Stimulated activated CD8-positive, alpha-beta memory T cell treated with anti-CD3 and anti-CD28 coated beads, Interleukin-2, amount 100 ng/mL, for 48 hours (primary cell): ENCODE measurements around the gene ESR2.
"Not testable (repeated sequence)": the region's sequence is repeated elsewhere in the genome, so short reads cannot be mapped to it uniquely, and the experiment has no call there.

Source experiments
- DNase-seq, 2 donors: peaks; one replicate each; pipeline ENCODE4 v3.0.0-alpha.2; 2020; ENCODE audit warnings: low read depth in 2 of 2

The ESR2 gene

GRCh38 chr14:64198486-64198885 lies 95.7 kb downstream of the ESR2 start:
- DNase-seq = no peak

GRCh38 chr14:64197996-64198395 lies 96.2 kb downstream of the ESR2 start:
- no peak for DNase-seq

GRCh38 chr14:64196814-64197411 lies 97.3 kb downstream of the ESR2 start:
- no peak for DNase-seq

DNA sequence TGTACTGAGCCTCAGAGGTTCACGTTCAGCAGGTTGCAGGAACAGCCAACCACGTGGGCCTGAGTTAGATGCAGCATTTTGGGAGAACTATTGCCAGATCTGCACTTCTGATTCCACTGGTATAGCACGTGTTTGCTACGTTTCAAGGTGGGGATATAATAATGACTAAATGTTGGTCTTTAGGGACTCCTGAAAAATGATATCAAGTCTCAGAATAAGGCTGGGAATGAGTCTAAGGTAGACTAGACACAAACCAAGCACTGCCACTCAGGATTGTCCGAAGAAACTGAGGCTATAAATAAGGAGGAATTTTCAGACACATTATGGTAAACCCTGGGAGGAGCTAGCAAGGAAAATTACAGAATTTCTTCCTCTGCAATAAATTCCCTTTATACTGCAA lies 98.1 kb downstream of the ESR2 start:
- DNase-seq = no peak

GRCh38 chr14:64195199-64195598 lies 99.0 kb downstream of the ESR2 start:
- DNase-seq = no peak

- no peak for DNase-seq
Observed at GRCh38 chr14:64194404-64194803, 99.8 kb downstream of the ESR2 start.

- DNase-seq = no peak
Observed at GRCh38 chr14:64193821-64194220, 100.3 kb downstream of the ESR2 start.

DNA sequence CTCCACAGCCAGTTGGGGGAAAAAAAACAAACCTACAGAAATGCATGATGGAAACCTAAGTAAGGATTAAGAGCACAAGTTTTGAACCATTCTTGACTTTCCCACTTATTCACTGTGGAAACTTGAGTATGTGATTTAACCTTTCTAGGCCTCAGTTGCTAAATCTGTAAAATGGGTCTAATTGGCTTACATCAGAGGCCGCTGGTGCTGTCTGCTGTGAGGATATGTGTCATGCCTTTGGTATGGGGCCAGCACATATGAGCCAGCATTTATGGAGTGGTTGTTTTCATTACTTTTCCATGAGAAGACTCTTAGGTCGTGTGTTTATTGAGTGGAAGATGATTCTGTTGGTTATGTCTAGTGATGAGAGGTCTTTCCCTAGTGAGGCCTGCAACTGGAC lies 102.4 kb downstream of the ESR2 start:
- DNase-seq = no peak

DNA sequence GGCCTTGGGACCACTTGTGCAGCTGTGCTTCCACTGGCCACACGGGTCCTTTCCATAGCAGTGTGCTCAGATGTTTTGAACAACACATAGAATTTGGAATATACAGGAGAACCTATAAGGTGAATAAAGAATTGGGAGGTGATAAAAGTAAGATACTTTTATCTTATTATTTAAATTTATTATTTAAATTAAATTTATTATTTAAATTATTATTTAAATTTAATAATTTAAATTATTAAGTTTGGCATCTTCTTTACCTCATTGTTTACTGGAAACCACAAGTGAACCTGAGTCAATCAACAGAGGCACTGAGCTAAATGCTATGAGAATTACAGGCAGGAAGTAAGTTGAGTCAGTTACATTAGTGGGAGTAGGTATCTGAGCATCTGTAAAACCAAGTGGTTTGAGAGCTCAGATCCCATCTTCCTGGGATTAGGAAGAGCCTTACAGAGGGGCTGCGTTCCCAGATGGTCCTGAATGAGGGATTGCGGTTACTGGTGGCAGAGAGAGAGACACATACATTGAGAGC lies 103.1 kb downstream of the ESR2 start:
- DNase-seq = no peak

GRCh38 chr14:64187331-64187730 lies 106.8 kb downstream of the ESR2 start:
- no peak for DNase-seq

DNA sequence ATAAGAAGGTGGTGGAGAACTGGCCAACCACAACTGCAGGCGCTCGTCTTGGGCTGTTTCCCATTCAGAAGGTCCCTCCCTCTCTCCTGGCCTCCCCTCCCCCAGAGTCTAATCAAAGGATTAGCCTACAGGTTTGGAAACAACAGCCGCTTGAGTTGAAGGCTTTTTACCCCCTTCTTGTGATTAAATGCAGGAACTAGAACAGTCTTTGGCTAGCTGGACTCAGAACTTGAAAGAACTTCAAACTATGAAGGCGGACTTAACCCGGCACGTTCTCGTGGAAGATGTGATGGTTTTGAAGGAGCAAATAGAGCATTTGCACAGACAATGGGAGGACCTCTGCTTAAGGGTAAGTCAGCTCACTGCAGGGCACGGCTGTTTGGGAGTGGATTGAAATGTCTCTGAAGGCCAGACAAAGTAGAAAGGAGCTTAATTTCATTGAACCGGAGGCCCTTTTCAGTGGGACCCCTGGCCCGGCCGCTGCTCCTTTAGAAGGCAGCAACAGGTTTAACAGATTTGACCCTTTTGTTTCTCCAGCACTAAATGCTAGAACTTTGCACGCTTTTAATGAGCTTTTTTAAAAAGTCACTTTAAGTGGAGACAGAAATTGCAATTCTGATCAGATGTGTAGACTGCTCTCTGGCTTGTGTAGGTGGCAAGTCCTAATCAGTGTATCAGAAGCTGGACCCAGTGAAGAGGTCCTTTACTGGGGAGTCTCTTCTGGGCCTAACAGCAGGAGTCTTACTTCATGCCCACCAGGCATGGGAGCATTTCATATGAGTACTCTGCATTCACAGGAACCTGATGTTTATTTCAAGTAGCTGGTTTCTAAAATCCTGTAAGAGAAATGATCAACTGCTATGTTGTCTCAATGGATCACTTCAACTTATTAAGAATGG lies 107.7 kb downstream of the ESR2 start:
- no peak for DNase-seq

DNA sequence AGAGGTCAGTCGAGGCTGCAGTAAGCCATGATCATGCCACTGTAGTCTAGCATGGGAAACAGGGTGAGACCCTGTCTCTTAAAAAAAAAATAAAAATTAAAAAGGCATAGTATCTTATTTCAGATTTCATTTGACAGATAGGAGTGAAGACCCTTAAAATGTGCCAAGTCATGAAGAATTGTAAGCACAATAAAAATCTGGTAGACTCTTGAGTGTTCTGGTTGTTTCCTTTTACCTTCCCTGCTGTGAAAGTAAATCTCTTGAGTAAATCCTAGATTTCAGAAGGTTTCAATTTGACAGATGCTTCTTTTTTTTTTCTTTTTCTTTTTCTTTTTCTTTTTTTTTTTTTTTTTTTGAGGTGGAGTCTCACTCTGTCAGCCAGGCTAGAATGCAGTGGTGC lies 109.0 kb downstream of the ESR2 start:
- no peak for DNase-seq

DNA sequence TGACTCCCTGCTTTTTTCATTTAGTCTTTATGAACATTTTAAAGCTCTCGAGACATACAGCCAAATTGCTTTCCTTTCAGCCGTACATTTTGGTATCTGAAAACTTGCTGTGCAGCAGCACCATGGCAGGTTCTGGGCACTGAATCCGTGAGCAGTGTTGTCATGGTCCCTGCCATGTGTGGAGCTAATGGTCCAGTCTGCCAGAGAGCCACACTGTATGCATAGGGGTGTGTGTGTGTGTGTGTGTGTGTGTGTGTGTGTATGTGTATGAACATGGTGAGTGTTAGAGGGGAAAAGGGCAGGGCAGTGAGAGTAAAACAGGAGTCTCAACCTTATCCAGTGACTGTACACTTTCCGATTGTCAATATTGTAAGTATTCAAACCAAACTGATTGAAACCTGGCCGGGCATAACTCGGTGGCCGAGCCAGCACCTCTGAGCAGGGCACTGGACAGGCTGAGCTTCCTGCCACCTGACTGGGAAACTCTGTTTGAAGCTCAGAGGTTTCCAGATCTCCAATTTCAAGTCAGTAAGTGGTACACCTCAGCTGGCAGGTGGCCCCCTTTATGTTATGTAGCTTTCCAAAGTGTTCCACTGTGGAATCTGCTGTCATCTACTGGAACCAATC lies 110.0 kb downstream of the ESR2 start:
- DNase-seq = no peak

GRCh38 chr14:64182908-64183307 lies 111.3 kb downstream of the ESR2 start:
- DNase-seq = not testable (repeated sequence)

GRCh38 chr14:64178814-64179213 lies 115.4 kb downstream of the ESR2 start:
- no peak for DNase-seq

DNA sequence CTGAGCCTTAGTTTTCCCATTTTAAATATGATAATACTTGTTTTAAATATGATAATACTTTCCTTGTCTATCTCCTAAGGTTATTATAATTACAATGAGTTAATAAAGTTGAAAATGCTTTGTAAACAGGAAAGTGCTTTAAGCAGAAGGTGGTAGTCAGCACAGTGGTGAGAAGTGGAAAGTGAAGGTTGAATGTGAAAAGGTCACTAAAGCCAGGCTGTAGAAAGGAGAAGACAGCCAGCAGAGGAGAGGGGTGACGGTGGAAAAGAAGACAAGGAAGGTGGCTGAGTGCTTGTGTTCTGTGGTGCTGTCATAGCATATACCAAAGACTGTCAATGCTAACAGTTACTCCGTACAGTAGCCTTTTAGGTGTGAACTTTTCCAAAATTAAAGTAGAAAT lies 117.8 kb downstream of the ESR2 start:
- no peak for DNase-seq

GRCh38 chr14:64174922-64175782 lies 119.0 kb downstream of the ESR2 start:
- DNase-seq = no peak

- no peak for DNase-seq
Observed at GRCh38 chr14:64170181-64170580, 124.0 kb downstream of the ESR2 start.

DNA sequence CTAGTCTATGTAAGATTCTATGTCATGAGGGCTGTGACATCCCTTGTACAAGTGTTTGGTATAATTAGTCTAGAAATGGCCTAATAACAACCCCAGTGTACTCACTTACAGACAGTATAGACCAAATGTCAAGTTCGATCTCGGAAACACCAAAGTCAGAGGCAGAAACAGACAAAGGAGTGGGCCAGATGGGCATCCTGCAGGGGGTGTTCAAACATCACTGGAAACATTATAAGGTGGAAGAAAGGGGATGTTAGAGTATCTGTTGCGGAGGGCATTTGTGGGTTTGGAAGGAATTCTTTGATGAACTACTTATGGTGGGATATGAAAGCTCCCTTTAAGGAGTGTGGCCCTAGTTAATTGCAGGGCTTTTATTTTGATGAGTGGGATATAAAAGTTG lies 134.6 kb downstream of the ESR2 start:
- DNase-seq = no peak

DNA sequence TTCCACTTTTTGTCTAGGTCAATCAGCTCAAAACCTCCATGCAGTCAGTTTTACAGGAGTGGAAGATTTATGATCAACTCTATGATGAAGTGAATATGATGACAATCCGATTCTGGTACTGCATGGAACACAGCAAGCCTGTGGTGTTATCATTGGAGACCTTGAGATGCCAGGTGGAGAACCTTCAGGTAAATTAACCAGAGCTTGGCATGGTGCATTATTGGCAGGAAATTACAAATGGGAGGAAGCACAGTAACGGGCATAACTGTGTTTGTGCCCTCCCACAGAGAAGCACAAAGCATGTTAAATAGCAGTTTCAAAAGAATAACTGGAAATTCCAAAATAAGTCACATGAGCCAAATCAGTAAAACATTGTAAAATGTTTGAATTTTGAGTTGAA lies 135.6 kb downstream of the ESR2 start:
- DNase-seq = no peak

- DNase-seq = no peak
Observed at GRCh38 chr14:64149921-64150320, 144.2 kb downstream of the ESR2 start.
